H9 (cell line): ENCODE measurements around the gene GRID1. TPM values are rescaled to one million over a fixed set of nuclear protein-coding genes. Genes with fewer than 3 reads are reported as not detected.

Source experiments
- DNase-seq: peaks from one replicate; pipeline ENCODE4 v3.0.0-alpha.2; 2017
- H2AFZ ChIP-seq: one replicate; pipeline ENCODE4 v1.6.1; 2013; ENCODE audit warnings: mild to moderate bottlenecking, low read length, control low read depth, moderate library complexity
- H2AK5ac ChIP-seq: 2 replicates; pipeline ENCODE4 v1.6.1; 2013; ENCODE audit warnings: low read length, control low read depth, mixed read lengths; ENCODE audit not compliant: insufficient read length
- H2BK120ac ChIP-seq: one replicate; pipeline ENCODE4 v1.6.1; 2013; ENCODE audit warnings: low read depth, mild to moderate bottlenecking, low read length, control low read depth, inconsistent platforms; ENCODE audit not compliant: poor library complexity, severe bottlenecking
- H2BK12ac ChIP-seq: 2 replicates; pipeline ENCODE4 v1.6.1; 2013; ENCODE audit warnings: low read length, control low read depth, mixed read lengths, low read depth; ENCODE audit not compliant: insufficient read length
- H2BK15ac ChIP-seq: 2 replicates; pipeline ENCODE4 v1.6.1; 2013; ENCODE audit warnings: low read depth, low read length, control low read depth
- H2BK20ac ChIP-seq: one replicate; pipeline ENCODE4 v1.6.1; 2013; ENCODE audit warnings: low read depth, mild to moderate bottlenecking, low read length, control low read depth, inconsistent platforms; ENCODE audit not compliant: poor library complexity, severe bottlenecking
- H2BK5ac ChIP-seq: 2 replicates; pipeline ENCODE4 v1.6.1; 2013; ENCODE audit warnings: low read length, control low read depth, mixed read lengths; ENCODE audit not compliant: insufficient read length
- H3K14ac ChIP-seq: 2 replicates; pipeline ENCODE4 v1.6.1; 2013; ENCODE audit warnings: low read length, control low read depth; ENCODE audit not compliant: insufficient read depth
- H3K18ac ChIP-seq: 2 replicates; pipeline ENCODE4 v1.6.1; 2013; ENCODE audit warnings: low read depth, mild to moderate bottlenecking, mixed read lengths, low read length, control low read depth; ENCODE audit not compliant: insufficient read length
- H3K23ac ChIP-seq: 2 replicates; pipeline ENCODE4 v1.6.1; 2013; ENCODE audit warnings: low read length, control low read depth, mixed read lengths, low read depth; ENCODE audit not compliant: insufficient read length
- H3K23me2 ChIP-seq: 2 replicates; pipeline ENCODE4 v1.6.1; 2013; ENCODE audit warnings: low read depth, mild to moderate bottlenecking, mixed read lengths, low read length, control low read depth; ENCODE audit not compliant: insufficient read length, poor library complexity, severe bottlenecking
- H3K27ac ChIP-seq: 2 replicates; pipeline ENCODE4 v1.5.1; 2013; ENCODE audit warnings: low read length, control low read depth, mixed read lengths, low read depth; ENCODE audit not compliant: insufficient read length
- H3K27me3 ChIP-seq: 2 replicates; pipeline ENCODE4 v1.6.1; 2013; ENCODE audit warnings: low read length, control low read depth, inconsistent platforms; ENCODE audit not compliant: insufficient read depth
- H3K4ac ChIP-seq: 2 replicates; pipeline ENCODE4 v1.6.1; 2013; ENCODE audit warnings: low read depth, mild to moderate bottlenecking, control low read depth, inconsistent platforms, low read length, moderate library complexity
- H3K4me1 ChIP-seq: 2 replicates; pipeline ENCODE4 v1.6.1; 2013; ENCODE audit warnings: low read length, control low read depth, inconsistent platforms; ENCODE audit not compliant: insufficient read depth
- H3K4me2 ChIP-seq: 2 replicates; pipeline ENCODE4 v1.6.1; 2013; ENCODE audit warnings: low read length, control low read depth, mixed read lengths; ENCODE audit not compliant: insufficient read length, insufficient read depth
- H3K56ac ChIP-seq: 2 replicates; pipeline ENCODE4 v1.6.1; 2013; ENCODE audit warnings: low read depth, mild to moderate bottlenecking, mixed read lengths, low read length, control low read depth; ENCODE audit not compliant: insufficient read length
- H3K79me1 ChIP-seq: 2 replicates; pipeline ENCODE4 v1.6.1; 2013; ENCODE audit warnings: low read depth, mild to moderate bottlenecking, moderate library complexity, low read length, control low read depth, inconsistent platforms; ENCODE audit not compliant: insufficient read depth, poor library complexity, severe bottlenecking
- H3K79me2 ChIP-seq: 2 replicates; pipeline ENCODE4 v1.6.1; 2013; ENCODE audit warnings: low read length, control low read depth, inconsistent platforms; ENCODE audit not compliant: insufficient read depth
- H3K9ac ChIP-seq: 2 replicates; pipeline ENCODE4 v1.6.1; 2013; ENCODE audit warnings: low read length, control low read depth, mixed read lengths; ENCODE audit not compliant: insufficient read length; ENCODE audit errors: extremely low read depth
- H3K9me3 ChIP-seq: one replicate; pipeline ENCODE4 v1.6.1; 2013; ENCODE audit warnings: low read depth, low read length, inconsistent platforms; ENCODE audit not compliant: control insufficient read depth
- H3T11ph ChIP-seq: one replicate; pipeline ENCODE4 v1.6.1; 2013; ENCODE audit warnings: mild to moderate bottlenecking, low read length, control low read depth, inconsistent platforms
- H4K20me1 ChIP-seq: one replicate; pipeline ENCODE4 v1.6.1; 2013; ENCODE audit not compliant: control insufficient read depth, insufficient read length, insufficient read depth
- H4K5ac ChIP-seq: 2 replicates; pipeline ENCODE4 v1.6.1; 2013; ENCODE audit warnings: low read depth, mild to moderate bottlenecking, mixed read lengths, low read length, control low read depth; ENCODE audit not compliant: insufficient read length
- H4K8ac ChIP-seq: replicated peaks from 2 replicates; pipeline ENCODE4 v1.6.1; 2013; ENCODE audit warnings: low read length, control low read depth, mixed read lengths, low read depth; ENCODE audit not compliant: insufficient read length
- H4K91ac ChIP-seq: 2 replicates; pipeline ENCODE4 v1.6.1; 2013; ENCODE audit warnings: low read depth, mild to moderate bottlenecking, moderate library complexity, mixed read lengths, low read length, control low read depth; ENCODE audit not compliant: insufficient read length
- H3K27ac Mint-ChIP-seq, 3 experiments: 2 replicates in 2 of 3; 3 replicates in 1 of 3; pipeline ENCODE4 v1.8.0; 2020 to 2021; ENCODE audit warnings: mixed read lengths in 3 of 3, mild to moderate bottlenecking in 1 of 3, moderate library complexity in 1 of 3
- H3K27me3 Mint-ChIP-seq: 2 replicates; pipeline ENCODE4 v1.8.0; 2021; ENCODE audit warnings: low read depth, mild to moderate bottlenecking, moderate library complexity, mixed read lengths
- H3K36me3 Mint-ChIP-seq, 3 experiments: 2 replicates in 2 of 3; 3 replicates in 1 of 3; pipeline ENCODE4 v1.8.0; 2020 to 2021; ENCODE audit warnings: low read depth in 3 of 3, mixed read lengths in 3 of 3; ENCODE audit not compliant: insufficient read depth in 1 of 3
- H3K4me1 Mint-ChIP-seq, 2 experiments: 2 replicates each; pipeline ENCODE4 v1.8.0; 2020; ENCODE audit warnings: mixed read lengths in 2 of 2
- H3K4me3 Mint-ChIP-seq, 2 experiments: 2 replicates in 1 of 2; 3 replicates in 1 of 2; pipeline ENCODE4 v1.8.0; 2020 to 2021; ENCODE audit warnings: mild to moderate bottlenecking in 2 of 2, mixed read lengths in 2 of 2, moderate library complexity in 1 of 2
- H3K9me3 Mint-ChIP-seq, 2 experiments: 2 replicates in 1 of 2; 3 replicates in 1 of 2; pipeline ENCODE4 v1.8.0; 2020; ENCODE audit warnings: mild to moderate bottlenecking in 2 of 2, mixed read lengths in 2 of 2, moderate library complexity in 1 of 2
- WGBS: extraction: QIAGEN DNeasy Blood & Tissue Kit; methylation state at CpG from one replicate; pipeline ENCODE4 v1.1.7; 2013; ENCODE audit warnings: missing lambda C conversion rate, low lambda C conversion rate, mixed read lengths; ENCODE audit not compliant: insufficient read length; ENCODE audit errors: extremely low coverage; 5-methylcytosine and 5-hydroxymethylcytosine counted together
- total RNA-seq: library from RNA; stranded (reverse); gene quantifications from 2 replicates; pipeline ENCODE4 v1.2.1, GENCODE V29; 2021
- TF ChIP-seq, protein P1 (sequence below): fragments of 200-600 bp; sonication (generic); conservative IDR thresholded peaks from 3 replicates; pipeline ENCODE4 v1.8.0; 2021; ENCODE audit warnings: antibody characterized with exemption, mild to moderate bottlenecking

Gene GRID1
- total RNA-seq, 1 experiment from 2014 or later, result 0.35 TPM

DNA sequence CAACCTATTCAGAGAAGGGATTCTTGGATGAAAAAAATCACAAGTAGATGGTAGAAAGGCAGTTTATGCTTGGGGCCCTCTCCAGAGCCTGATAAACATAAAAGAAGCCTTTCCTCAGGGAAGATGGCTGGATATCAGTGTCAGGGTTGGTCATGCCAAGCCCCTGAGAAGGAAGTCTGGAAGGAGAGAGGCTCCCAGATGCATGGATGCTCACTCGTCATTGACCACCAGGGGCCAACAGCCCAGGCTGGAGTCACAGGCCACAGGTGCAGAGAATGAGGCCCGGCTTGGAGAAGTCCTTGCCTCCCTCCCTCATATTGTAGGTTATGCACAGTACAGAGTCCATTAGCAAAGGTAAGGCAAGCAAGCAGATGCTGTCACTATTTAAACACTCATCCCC lies 506.7 kb downstream of the GRID1 start:
- Histone ChIP-seq H3K27me3 (no peaks in the 10 kb centered on the region), H3K23me2 (no peaks in the 10 kb centered on the region), H4K8ac (no peak overlapping the region), H3K18ac (no peak overlapping the region), H3K4me1 (no peaks in the 10 kb centered on the region), H3K23ac (no peak overlapping the region), H2BK20ac (no peak overlapping the region), H4K5ac (no peak overlapping the region), H3T11ph (no peak overlapping the region), H3K79me1 (no peaks in the 10 kb centered on the region), H2BK12ac (no peak overlapping the region), H2BK5ac (no peak overlapping the region), H2AK5ac (no peak overlapping the region), H3K9me3 (no peaks in the 10 kb centered on the region), H2AFZ (no peak overlapping the region), H3K4ac (no peak overlapping the region), H3K14ac (no peak overlapping the region), H3K79me2 (no peaks in the 10 kb centered on the region), H3K27ac (no peak overlapping the region), H4K91ac (no peak overlapping the region), H3K56ac (no peak overlapping the region), H2BK120ac (no peak overlapping the region), H3K9ac (no peak overlapping the region), H2BK15ac (no peak overlapping the region), H4K20me1 (no peaks in the 10 kb centered on the region), H3K4me2 (no peak overlapping the region)
- Mint-ChIP-seq H3K4me1 (peaks cover 18 to 23% of the 10 kb centered on the region in 2 experiments), H3K9me3 (peaks cover 0 to 5% of the 10 kb centered on the region in 2 experiments; a peak in 2 of 5 replicates), H3K27ac (no peak overlapping the region), H3K36me3 (peaks cover 0 to 4% (median 0%) of the 10 kb centered on the region in 3 experiments; a peak in 1 of 7 replicates), H3K27me3 (no peaks in the 10 kb centered on the region; the same call in 1 of the 2 replicates), H3K4me3 (no peak overlapping the region)
- WGBS, result no CpG with 5 or more reads among the region's 2 CpGs
- DNase-seq, result no peak
- TF ChIP-seq, protein P1, sequence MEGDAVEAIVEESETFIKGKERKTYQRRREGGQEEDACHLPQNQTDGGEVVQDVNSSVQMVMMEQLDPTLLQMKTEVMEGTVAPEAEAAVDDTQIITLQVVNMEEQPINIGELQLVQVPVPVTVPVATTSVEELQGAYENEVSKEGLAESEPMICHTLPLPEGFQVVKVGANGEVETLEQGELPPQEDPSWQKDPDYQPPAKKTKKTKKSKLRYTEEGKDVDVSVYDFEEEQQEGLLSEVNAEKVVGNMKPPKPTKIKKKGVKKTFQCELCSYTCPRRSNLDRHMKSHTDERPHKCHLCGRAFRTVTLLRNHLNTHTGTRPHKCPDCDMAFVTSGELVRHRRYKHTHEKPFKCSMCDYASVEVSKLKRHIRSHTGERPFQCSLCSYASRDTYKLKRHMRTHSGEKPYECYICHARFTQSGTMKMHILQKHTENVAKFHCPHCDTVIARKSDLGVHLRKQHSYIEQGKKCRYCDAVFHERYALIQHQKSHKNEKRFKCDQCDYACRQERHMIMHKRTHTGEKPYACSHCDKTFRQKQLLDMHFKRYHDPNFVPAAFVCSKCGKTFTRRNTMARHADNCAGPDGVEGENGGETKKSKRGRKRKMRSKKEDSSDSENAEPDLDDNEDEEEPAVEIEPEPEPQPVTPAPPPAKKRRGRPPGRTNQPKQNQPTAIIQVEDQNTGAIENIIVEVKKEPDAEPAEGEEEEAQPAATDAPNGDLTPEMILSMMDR, result no peak; the same call in 2 of the 3 replicates
